GM19463 (cell line): ENCODE measurements around the gene CASP12.

ENCODE experiments used
- ATAC-seq: cut with Tn5 transposase; IDR thresholded peaks from one replicate; pipeline ENCODE4 v1.9.1; 2021; ENCODE audit warnings: mild to moderate bottlenecking, moderate library complexity; ENCODE audit not compliant: unreplicated experiment

Gene CASP12

GRCh38 chr11:104841185-104841584 is 57.1 kb downstream of the CASP12 start:
- no peak for ATAC-seq

GRCh38 chr11:104837969-104838639 is 60.2 kb downstream of the CASP12 start:
- ATAC-seq = no peak

GRCh38 chr11:104836691-104837090 is 61.6 kb downstream of the CASP12 start:
- ATAC-seq = no peak
